Measurements from ENCODE around the gene PHF12.

GRCh38 chr17:28898527-28898955, 52.8 kb downstream of the PHF12 start:
- TF ChIP-seq, protein P1, sequence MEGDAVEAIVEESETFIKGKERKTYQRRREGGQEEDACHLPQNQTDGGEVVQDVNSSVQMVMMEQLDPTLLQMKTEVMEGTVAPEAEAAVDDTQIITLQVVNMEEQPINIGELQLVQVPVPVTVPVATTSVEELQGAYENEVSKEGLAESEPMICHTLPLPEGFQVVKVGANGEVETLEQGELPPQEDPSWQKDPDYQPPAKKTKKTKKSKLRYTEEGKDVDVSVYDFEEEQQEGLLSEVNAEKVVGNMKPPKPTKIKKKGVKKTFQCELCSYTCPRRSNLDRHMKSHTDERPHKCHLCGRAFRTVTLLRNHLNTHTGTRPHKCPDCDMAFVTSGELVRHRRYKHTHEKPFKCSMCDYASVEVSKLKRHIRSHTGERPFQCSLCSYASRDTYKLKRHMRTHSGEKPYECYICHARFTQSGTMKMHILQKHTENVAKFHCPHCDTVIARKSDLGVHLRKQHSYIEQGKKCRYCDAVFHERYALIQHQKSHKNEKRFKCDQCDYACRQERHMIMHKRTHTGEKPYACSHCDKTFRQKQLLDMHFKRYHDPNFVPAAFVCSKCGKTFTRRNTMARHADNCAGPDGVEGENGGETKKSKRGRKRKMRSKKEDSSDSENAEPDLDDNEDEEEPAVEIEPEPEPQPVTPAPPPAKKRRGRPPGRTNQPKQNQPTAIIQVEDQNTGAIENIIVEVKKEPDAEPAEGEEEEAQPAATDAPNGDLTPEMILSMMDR (IDR thresholded peaks at IDR 0.05) = no peak
- no peak for TF ChIP-seq POLR2A (IDR thresholded peaks at IDR 0.05)

All from sigmoid colon (tissue), 3 donors.